NCI-H82 (cell line): ENCODE data around the gene ITGAX.
"Not testable (repeated sequence)": the region's sequence is repeated elsewhere in the genome, so short reads cannot be mapped to it uniquely, and the experiment has no call there.

Experiments used
- DNase-seq: peaks from one replicate; lab custom pipeline; 2025; lab: John Stamatoyannopoulos, UW

Gene ITGAX

DNA sequence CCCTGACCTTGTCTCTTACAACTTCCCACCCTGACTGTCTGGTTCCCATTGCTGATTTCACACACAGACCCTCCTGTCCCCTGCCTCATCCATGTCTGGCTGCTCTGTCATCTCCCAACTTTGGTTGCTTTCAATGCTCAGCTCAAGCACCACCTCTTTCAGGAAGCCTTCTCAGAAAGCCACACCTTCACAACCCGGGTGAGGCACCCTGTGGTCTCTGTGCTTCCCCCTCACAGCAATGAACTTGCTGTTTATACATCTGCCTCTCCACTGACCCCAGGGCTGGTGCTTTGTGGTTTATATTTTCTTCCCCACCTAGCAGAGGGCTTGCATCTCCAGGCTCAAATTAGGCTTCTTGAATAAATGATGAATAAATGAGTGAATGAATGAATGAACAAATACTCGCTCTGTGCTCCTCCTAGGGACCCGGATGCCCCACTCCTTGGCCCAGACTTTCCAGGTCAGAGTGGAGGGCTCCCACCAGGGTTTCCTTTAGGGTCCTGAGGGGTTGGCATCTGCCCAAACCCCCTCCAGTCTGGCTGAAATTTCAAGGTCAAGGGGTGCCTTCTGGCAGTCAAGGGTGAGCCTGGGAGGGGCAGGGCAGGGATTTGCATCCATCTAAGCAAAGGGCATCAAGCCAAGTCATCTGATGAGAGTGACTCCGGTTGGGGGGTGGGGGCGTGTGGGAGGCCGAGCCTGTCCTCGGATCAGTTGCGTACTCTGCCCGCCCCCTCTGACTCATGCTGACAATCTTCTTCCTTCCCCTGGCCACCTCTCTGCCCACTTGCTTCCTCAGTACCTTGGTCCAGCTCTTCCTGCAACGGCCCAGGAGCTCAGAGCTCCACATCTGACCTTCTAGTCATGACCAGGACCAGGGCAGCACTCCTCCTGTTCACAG, at the start of gene ITGAX:
Gene ITGAX (plus strand): TSS at position 783 of the 898 bp plus-strand sequence. CDS start 79 bp downstream, at position 862.
- DNase-seq, result no peak

DNA sequence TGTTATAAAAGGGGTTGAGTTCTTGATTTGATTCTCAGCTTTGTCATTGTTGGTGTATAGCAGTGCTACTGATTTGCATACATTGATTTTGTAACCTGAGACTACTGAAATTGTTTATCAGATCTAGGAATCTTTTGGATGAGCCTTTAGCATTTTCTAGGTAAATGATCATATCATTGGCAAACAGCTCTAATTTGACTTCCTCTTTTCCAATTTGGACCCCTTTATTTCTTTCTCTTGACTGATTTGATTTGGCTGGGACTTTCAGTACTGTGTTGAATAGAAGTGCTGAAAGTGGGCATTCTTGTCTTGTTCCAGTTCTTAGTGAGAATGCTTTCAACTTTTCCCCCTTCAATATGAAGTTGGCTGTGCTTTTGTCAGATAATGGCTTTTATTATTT, 49.8 kb upstream of the ITGAX start:
- no peak for DNase-seq

DNA sequence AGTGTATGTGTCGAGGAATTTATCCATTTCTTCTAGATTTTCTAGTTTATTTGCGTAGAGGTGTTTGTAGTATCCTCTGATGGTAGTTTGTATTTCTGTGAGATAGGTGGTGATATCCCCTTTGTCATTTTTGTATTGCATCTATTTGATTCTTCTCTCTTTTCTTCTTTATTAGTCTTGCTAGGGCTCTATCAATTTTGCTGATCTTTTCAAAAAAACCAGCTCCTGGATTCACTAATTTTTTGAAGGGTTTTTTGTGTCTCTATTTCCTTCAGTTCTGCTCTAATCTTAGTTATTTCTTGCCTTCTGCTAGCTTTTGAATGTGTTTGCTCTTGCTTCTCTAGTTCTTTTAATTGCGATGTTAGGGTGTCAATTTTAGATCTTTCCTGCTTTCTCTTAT, 46.6 kb upstream of the ITGAX start:
- DNase-seq, result not testable (repeated sequence)

DNA sequence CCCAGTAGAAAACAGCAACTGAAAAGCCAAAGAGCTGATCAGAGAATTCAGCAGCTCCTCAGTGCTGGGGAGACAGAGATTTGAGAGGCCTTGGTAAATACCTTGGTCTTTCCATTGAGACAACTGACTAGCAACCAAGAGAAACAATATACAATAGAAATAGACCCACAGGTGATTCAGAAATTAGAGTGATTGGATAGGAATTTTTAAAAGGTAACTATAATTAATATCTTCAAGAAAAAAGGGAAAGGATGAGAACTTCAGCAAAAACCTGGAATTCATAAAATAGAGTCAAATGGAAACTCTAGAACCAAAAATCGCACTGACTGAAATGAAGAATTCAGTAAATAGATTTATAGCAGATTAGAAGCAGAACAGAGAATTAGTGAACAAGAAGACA, 32.5 kb upstream of the ITGAX start:
- no peak for DNase-seq

DNA sequence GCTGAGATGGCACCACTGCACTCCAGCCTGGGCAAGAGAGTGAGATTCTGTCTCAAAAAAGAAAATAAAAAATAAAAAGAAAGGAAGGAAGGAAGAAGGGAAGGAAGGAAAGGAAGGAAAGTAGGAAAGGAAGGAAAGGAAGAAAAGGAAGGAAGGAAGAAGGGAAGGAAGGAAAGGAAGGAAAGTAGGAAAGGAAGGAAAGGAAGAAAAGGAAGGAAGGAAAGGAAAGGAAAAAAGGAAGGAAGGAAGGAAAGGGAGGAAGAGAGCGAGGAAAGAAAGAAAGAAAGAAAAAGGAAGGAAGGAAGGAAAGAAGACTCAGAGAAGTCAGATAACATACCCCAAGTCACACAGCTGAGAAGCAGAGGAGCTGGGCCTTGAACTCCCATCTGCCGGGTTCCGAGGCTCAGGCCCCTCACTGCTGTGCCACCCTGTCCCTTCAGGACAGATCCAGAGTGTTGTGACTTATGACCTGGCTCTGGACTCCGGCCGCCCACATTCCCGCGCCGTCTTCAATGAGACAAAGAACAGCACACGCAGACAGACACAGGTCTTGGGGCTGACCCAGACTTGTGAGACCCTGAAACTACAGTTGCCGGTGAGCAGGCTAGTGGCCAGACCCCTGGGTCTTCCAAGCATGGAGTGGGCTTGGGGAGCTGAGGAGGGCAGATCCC, 30.9 kb upstream of the ITGAX start:
- DNase-seq, result no peak

DNA sequence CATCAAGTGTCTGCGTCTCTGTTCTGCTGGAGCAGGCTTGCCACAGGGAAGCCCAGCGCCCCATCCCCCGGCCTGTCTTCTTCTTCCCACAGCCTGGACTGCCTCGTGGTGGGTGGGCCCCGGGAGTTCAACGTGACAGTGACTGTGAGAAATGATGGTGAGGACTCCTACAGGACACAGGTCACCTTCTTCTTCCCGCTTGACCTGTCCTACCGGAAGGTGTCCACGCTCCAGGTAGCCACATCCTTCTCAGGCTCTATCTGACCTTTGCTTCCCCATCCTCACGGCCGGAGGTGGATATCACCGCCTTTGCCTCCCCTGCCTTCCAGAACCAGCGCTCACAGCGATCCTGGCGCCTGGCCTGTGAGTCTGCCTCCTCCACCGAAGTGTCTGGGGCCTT, 29.8 kb upstream of the ITGAX start:
- no peak for DNase-seq

DNA sequence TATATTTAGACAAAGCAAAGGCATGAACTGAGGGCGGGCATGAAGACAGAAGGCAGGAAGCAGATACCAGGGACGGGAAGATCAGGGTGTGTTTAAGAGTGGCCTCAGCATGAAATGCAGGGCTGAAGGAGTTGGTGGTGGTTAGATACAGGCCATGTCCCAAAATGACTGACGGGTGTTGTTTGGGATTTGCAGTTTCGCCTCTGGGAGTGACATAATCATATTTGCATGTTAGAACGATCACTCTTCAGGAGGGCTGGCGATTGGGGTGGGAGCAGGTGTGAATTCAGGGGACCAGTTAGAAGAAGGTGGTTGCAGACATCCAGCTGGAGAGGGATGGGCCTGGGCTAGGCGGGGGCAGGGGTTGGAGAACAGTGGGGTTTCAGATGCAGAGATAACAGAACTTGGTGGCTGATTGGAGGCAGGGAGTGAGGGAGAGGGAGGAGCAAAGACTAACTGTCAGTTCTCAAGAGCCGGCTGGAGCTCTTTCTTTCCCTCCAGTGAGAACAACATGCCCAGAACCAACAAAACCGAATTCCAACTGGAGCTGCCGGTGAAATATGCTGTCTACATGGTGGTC, 27.2 kb upstream of the ITGAX start:
- no peak for DNase-seq

DNA sequence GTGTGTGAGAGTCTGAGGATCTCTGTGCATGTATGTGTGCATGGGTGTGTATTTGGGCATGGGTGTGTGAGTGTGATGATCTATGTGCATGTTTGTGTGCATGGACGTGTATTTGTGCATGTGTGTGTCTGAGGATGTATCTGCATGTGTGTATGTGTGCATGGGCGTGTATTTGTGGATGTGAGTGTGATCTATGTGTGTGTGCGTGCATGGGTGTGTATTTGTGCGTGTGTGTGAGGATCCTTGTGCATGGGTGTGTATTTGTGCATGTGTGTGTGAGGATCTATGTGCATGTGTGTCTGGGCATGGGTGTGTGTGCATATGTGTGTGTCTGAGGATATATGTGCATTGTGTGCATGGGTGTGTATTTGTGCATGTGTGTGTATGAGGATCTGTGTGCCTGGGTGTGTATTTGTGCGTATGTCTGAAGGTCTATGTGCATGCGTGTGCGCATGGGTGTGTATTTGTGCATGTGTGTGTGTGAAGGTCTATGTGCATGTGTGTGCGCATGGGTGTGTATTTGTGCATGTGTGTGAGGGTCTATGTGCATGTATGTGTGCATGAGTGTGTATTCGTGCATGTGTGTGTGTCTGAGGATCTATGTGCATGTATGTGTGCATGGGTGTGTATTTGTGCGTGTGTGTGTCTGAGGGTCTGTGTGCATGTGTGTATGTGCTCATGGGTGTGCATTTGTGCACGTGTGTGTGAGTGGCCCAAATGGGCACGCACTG, 26.5 kb upstream of the ITGAX start:
- DNase-seq, result no peak

DNA sequence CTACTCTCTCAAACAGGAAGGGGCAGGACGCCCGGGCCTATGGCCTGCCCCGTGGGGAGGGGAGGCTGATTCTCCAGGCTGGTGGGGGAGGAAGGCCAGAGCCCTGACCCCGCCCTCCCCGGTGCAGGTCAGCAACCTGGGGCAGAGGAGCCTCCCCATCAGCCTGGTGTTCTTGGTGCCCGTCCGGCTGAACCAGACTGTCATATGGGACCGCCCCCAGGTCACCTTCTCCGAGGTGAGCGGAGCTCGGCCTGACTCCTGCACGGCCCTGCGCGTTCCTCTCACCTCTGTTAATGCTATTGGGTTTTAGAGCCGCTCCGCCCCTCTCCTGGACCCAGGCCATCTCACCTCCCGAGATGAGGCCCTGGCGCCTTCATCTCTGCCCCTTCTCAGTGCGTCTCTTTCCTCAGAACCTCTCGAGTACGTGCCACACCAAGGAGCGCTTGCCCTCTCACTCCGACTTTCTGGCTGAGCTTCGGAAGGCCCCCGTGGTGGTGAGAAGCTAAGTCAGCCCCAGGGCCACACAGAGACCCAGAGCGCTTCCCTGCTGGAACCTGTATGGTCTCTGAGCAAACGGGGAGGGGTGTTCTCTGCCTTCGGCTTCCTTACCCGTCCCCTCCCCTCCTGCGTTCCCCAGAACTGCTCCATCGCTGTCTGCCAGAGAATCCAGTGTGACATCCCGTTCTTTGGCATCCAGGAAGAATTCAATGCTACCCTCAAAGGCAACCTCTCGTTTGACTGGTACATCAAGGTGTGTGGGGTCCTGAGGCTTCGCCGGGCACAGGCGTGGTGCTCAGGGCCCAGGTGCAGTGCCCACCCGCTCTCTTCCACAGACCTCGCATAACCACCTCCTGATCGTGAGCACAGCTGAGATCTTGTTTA, 25.1 kb upstream of the ITGAX start:
- no peak for DNase-seq

DNA sequence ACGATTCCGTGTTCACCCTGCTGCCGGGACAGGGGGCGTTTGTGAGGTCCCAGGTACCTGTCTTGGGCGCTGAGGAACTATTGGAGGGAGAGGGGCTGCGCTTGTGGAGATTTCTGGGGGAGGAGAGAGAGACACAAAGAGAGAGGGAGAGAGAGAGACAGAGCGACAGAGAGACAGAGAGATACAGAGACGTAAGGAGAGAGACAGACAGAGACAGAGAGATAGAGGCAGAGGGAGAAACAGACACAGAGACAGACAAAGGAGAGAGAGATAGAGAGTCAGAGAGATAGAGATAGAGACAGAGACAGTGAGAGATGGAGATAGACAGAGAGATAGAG, 24.5 kb upstream of the ITGAX start:
- no peak for DNase-seq

DNA sequence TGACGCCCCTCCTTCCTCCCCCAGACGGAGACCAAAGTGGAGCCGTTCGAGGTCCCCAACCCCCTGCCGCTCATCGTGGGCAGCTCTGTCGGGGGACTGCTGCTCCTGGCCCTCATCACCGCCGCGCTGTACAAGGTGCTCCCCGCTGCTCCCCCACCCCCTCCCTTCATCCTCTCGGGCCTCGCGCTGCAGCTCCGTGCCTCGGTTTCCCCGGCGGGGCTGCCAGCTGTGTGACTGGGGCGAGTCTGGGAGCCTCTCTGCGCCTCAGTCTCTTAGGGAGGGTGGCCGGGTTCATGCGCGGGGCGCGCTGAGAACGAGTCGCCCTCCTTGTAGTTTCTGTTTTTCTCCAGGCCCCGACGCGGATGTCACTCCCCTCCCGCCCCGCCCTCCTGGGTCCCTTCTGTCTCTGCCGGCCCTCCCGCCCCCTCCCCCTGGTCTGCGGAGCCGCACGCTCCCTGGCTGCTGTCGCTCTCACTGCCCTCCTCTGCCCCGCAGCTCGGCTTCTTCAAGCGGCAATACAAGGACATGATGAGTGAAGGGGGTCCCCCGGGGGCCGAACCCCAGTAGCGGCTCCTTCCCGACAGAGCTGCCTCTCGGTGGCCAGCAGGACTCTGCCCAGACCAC, 23.7 kb upstream of the ITGAX start:
- no peak for DNase-seq

DNA sequence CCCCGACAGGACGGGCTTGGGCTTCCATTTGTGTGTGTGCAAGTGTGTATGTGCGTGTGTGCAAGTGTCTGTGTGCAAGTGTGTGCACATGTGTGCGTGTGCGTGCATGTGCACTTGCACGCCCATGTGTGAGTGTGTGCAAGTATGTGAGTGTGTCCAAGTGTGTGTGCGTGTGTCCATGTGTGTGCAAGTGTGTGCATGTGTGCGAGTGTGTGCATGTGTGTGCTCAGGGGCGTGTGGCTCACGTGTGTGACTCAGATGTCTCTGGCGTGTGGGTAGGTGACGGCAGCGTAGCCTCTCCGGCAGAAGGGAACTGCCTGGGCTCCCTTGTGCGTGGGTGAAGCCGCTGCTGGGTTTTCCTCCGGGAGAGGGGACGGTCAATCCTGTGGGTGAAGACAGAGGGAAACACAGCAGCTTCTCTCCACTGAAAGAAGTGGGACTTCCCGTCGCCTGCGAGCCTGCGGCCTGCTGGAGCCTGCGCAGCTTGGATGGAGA, 23.1 kb upstream of the ITGAX start:
- no peak for DNase-seq

DNA sequence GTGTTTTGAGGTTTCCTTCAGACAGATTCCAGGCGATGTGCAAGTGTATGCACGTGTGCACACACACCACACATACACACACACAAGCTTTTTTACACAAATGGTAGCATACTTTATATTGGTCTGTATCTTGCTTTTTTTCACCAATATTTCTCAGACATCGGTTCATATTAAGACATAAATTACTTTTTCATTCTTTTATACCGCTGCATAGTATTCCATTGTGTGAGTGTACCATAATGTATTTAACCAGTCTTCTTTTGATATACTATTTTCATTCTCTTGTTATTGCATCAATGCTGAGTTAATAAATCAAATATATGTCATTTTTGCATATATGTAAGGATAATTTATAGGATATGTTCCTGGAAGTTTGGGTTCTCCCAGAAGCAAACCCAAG, 22.4 kb upstream of the ITGAX start:
- no peak for DNase-seq

DNA sequence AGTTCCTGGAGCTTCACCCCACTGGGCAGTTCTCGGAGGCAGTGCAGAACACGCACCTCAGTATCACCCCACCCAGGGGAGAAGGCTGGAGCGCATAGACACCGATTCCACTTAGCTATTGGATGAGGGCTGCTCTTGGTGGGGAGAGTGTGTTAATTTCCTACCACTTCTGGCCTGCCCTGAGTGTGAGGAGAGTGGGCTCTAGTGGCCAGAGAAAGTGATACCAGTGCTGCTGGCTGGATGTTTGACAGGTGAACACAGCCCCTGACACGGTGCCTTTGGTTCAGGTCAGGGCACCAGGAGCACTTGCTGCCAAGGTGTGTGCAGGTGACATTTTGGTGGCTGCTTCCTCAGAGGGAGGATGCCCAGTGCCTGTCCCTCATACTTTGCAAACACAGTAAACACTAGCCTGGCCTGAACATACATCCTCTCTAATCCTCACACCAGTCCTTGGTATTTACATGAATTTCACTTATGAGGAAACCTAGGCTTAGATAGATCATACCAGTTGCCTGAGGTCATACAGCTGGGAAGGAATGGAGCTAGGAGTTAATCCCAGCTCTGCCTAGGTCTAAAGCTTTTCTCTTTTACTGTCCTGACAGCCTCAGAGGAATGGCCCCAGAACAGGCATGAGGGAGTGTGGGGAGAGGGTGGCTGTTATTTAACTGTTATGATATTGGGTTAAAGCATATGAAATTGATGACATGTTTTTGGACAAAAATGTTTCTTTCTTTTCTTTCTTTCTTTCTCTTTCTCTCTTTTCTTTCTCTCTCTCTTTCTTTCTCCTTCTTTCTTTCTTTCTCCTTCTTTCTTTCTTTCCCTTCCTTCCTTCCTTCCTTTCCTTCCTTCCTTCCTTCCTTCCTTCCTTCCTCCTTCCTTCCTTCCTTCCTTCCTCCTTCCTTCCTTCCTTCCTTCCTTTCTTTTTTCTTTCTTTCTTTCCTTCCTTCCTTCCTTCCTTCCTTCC, 21.0 kb upstream of the ITGAX start:
- DNase-seq, result peak; percentile 31

DNA sequence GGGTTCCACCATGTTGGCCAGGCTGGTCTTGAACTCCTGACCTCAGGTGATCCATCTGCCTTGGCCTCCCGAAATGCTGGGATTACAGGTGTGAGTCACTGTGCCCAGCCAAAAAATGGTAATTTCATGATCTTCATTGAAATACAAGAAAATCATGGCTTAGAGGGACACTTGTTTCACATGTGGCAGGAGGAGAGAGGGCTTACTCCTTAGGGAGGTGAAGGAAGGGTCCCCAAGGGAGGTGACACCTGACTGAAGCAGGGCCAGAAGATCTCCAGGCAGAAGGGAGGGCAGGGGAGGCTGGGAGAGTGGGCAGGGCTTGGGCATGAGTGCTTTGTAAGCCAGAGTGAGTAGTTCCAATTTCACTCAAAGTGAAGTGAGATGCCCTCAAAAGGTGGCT, 20.0 kb upstream of the ITGAX start:
- DNase-seq, result no peak

DNA sequence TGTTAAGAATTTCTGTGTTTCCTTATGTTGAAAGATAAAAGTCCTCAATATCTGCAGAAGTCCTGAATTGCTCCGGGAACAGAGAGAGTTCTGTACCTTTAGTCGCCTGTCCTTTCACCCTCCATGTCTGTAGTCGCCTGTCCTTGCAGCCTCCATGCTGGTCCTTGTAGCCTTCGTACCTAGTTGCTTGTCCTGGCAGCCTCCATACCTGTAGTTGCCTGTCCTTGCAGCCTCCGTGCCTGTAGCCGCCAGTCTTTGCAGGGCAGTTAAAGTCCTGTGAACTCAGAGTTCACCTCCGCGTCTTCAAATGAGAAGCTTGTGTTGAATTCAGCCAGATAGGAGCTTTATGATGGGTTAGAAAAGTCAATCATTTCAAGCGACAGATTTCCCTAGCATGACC, 19.5 kb upstream of the ITGAX start:
- no peak for DNase-seq

DNA sequence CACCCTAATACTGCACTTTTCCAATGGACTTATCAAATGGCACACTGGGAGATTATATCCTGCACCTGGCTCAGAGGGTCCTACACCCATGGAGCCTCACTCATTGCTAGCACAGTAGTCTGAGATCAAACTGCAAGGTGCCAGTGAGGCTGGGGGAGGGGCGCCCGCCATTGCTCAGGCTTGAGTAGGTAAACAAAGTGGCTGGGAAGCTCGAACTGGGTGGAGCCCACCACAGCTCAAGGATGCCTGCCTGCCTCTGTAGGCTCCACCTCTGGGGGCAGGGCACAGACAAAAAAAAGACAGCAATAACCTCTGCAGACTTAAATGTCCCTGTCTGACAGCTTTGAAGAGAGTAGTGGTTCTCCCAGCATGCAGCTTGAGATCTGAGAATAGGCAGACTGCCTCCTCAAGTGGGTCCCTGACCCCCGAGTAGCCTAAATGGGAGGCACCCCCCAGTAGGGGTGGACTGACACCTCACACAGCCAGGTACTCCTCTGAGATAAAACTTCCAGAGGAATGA, 16.8 kb upstream of the ITGAX start:
- not testable (repeated sequence) for DNase-seq

DNA sequence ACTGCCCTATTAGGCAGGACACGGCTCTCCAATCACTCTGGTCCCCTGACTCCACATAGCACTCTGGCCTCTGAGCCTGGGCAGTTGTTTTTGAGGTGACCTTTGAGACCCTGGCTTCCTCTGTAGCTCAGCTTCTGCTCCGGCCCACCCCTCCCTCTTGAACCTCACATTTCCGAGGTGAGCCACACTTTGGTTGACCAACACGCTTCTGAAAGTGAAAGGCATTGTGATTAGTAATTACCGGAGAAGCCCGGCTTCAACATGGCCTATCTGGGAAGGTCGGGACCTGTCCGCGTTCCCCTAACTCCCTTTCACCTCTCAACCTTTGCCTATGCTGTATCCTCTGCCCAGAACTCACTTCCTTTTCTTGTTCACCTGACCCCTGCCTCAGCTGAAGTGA, 10.3 kb upstream of the ITGAX start:
- no peak for DNase-seq

DNA sequence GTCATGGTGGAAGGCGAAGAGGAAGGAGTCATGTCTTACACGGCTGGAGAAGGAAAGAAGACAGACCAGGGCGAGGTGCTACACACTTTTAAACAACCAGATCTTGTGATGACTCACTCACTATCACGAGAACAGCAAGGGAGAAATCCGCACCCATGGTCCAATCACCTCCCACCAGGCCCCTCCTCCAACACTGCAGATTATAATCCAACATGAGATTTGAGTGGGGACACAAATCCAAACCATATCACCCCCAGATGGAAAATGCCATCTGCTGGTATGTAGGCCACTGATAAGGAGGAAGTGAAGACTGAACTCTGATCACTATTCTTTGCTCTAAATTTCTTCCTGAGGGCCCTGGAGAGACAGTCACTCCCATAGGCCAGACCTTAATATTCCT, 7.5 kb upstream of the ITGAX start:
- no peak for DNase-seq
